IMR-90 (cell line): Measurements from ENCODE around the gene ACOXL. TPM values are rescaled to one million over a fixed set of nuclear protein-coding genes. Genes with fewer than 3 reads are reported as not detected.

Source experiments
- ATAC-seq: fragments of 200-7000 bp; cut with Tn5 transposase; 2 replicates; pipeline ENCODE4 v1.9.1; 2020; ENCODE audit warnings: low read depth, mild to moderate bottlenecking, moderate library complexity
- BruUV-seq: library from RNA; stranded (reverse); fragments of 400-500 nt; replicated peaks from 2 replicates; lab custom pipeline; 2021; lab: Mats Ljungman, UMichigan
- CTCF ChIA-PET: fragments of 300-600 bp; formaldehyde crosslinking; extraction: SDS; loops from one replicate; lab custom pipeline; 2021; ENCODE audit warnings: antibody characterized with exemption; lab: Yijun Ruan, JAX
- POLR2A ChIA-PET: fragments of 300-600 bp; sonication (Branson Sonifier 250); formaldehyde crosslinking; loops from one replicate; lab custom pipeline; 2022; ENCODE audit warnings: antibody characterized with exemption; ENCODE audit not compliant: unreplicated experiment; lab: Charles Lee
- DNase-seq: peaks from one replicate; pipeline ENCODE4 v3.0.0; 2013
- H2AFZ ChIP-seq: replicated peaks from 2 replicates; pipeline ENCODE3; 2013; ENCODE audit warnings: low read length, mild to moderate bottlenecking; ENCODE audit not compliant: poor library complexity
- H2AK5ac ChIP-seq: 2 replicates; pipeline ENCODE4 v1.6.1; 2013; ENCODE audit warnings: low read depth, low read length, inconsistent platforms
- H2AK9ac ChIP-seq: replicated peaks from 2 replicates; pipeline ENCODE3; 2013; ENCODE audit warnings: mild to moderate bottlenecking, low read depth, low read length, moderate library complexity; ENCODE audit not compliant: poor library complexity
- H2BK120ac ChIP-seq: 2 replicates; pipeline ENCODE4 v1.6.1; 2013; ENCODE audit warnings: low read depth, low read length, inconsistent platforms
- H2BK15ac ChIP-seq: 3 replicates; pipeline ENCODE4 v1.6.1; 2013; ENCODE audit warnings: low read depth, low read length, inconsistent platforms
- H2BK20ac ChIP-seq: 2 replicates; pipeline ENCODE4 v1.6.1; 2013; ENCODE audit warnings: low read depth, mild to moderate bottlenecking, inconsistent platforms, low read length, moderate library complexity
- H2BK5ac ChIP-seq: 2 replicates; pipeline ENCODE4 v1.6.1; 2013; ENCODE audit warnings: mild to moderate bottlenecking, low read depth, low read length, inconsistent platforms; ENCODE audit not compliant: poor library complexity, severe bottlenecking
- H3K14ac ChIP-seq: replicated peaks from 2 replicates; pipeline ENCODE4 v1.6.1; 2013; ENCODE audit warnings: low read depth, low read length, inconsistent platforms
- H3K18ac ChIP-seq: 2 replicates; pipeline ENCODE4 v1.6.1; 2013; ENCODE audit warnings: low read depth, low read length, control low read depth
- H3K23ac ChIP-seq: 2 replicates; pipeline ENCODE4 v1.6.1; 2013; ENCODE audit warnings: low read depth, low read length, inconsistent platforms
- H3K27ac ChIP-seq: 2 replicates; pipeline ENCODE4 v1.5.1; 2013; ENCODE audit warnings: mild to moderate bottlenecking, control low read depth, low read length; ENCODE audit not compliant: insufficient read depth
- H3K27me3 ChIP-seq: 2 replicates; pipeline ENCODE4 v1.6.1; 2013; ENCODE audit warnings: low read length; ENCODE audit not compliant: control insufficient read depth, insufficient read depth
- H3K36me3 ChIP-seq: 2 replicates; pipeline ENCODE4 v1.6.1; 2013; ENCODE audit warnings: low read length, mixed read lengths; ENCODE audit not compliant: control insufficient read depth, insufficient read depth
- H3K4ac ChIP-seq: 2 replicates; pipeline ENCODE4 v1.6.1; 2013; ENCODE audit warnings: low read depth, low read length, inconsistent platforms
- H3K4me1 ChIP-seq: 2 replicates; pipeline ENCODE4 v1.6.1; 2013; ENCODE audit warnings: low read length, mixed read lengths; ENCODE audit not compliant: control insufficient read depth, insufficient read depth
- H3K4me2 ChIP-seq: 2 replicates; pipeline ENCODE4 v1.6.1; 2013; ENCODE audit warnings: low read depth, mild to moderate bottlenecking, control low read depth, low read length, moderate library complexity
- H3K4me3 ChIP-seq: 2 replicates; pipeline ENCODE4 v1.5.1; 2013; ENCODE audit warnings: low read depth, mild to moderate bottlenecking, control low read depth, low read length, moderate library complexity; ENCODE audit not compliant: insufficient read depth
- H3K56ac ChIP-seq: 2 replicates; pipeline ENCODE4 v1.6.1; 2013; ENCODE audit warnings: low read length, inconsistent platforms; ENCODE audit not compliant: insufficient read depth; ENCODE audit errors: extremely low read depth
- H3K79me1 ChIP-seq, 2 experiments: 2 replicates each; pipeline ENCODE4 v1.6.1; 2013; ENCODE audit warnings: low read length in 2 of 2, inconsistent platforms in 1 of 2, low read depth in 1 of 2
- H3K9ac ChIP-seq: 2 replicates; pipeline ENCODE4 v1.6.1; 2013; ENCODE audit warnings: low read depth, low read length, control low read depth
- H3K9me1 ChIP-seq: 2 replicates; pipeline ENCODE4 v1.6.1; 2013; ENCODE audit warnings: low read length, inconsistent platforms; ENCODE audit not compliant: insufficient read depth
- H3K9me3 ChIP-seq: 2 replicates; pipeline ENCODE4 v1.6.1; 2013; ENCODE audit warnings: low read length; ENCODE audit not compliant: control insufficient read depth, insufficient read depth
- H4K20me1 ChIP-seq: 2 replicates; pipeline ENCODE4 v1.6.1; 2013; ENCODE audit warnings: low read length, inconsistent platforms; ENCODE audit not compliant: insufficient read depth
- H4K5ac ChIP-seq: 2 replicates; pipeline ENCODE4 v1.6.1; 2013; ENCODE audit warnings: mild to moderate bottlenecking, low read depth, low read length, control low read depth
- H4K8ac ChIP-seq, 2 experiments: 2 replicates each; pipeline ENCODE4 v1.6.1; 2013; ENCODE audit warnings: low read depth in 2 of 2, low read length in 2 of 2, control low read depth in 1 of 2, inconsistent platforms in 1 of 2
- H4K91ac ChIP-seq: 2 replicates; pipeline ENCODE4 v1.6.1; 2013; ENCODE audit warnings: low read depth, low read length, inconsistent platforms; ENCODE audit not compliant: insufficient read depth
- BHLHE40 ChIP-seq: fragments of 150-350 bp; IDR thresholded peaks from 2 replicates; pipeline ENCODE4 v1.6.1; 2016; ENCODE audit warnings: mild to moderate bottlenecking, low read depth, low read length
- CEBPB ChIP-seq: IDR thresholded peaks from 2 replicates; pipeline ENCODE4 v1.6.1; 2012; ENCODE audit warnings: low read depth, low read length, improper control_type of control experiment
- CHD1 ChIP-seq: IDR thresholded peaks from 2 replicates; pipeline ENCODE4 v1.6.1; 2012; ENCODE audit warnings: low read depth, low read length, improper control_type of control experiment
- FOS ChIP-seq: fragments of 150-350 bp; IDR thresholded peaks from 2 replicates; pipeline ENCODE4 v1.6.1; 2016; ENCODE audit warnings: low read depth, low read length
- MAZ ChIP-seq: IDR thresholded peaks from 2 replicates; pipeline ENCODE4 v1.6.1; 2012; ENCODE audit warnings: low read depth, mild to moderate bottlenecking, low read length, improper control_type of control experiment, moderate library complexity, borderline replicate concordance
- NFE2L2 ChIP-seq: fragments of 150-350 bp; IDR thresholded peaks from 2 replicates; pipeline ENCODE4 v1.6.1; 2016; ENCODE audit warnings: low read depth, mild to moderate bottlenecking, low read length
- RCOR1 ChIP-seq: IDR thresholded peaks from 2 replicates; pipeline ENCODE4 v1.6.1; 2012; ENCODE audit warnings: mild to moderate bottlenecking, low read length, improper control_type of control experiment; ENCODE audit not compliant: insufficient replicate concordance
- RFX5 ChIP-seq: IDR thresholded peaks from 2 replicates; pipeline ENCODE4 v1.8.0; 2012; ENCODE audit warnings: low read depth, mild to moderate bottlenecking, low read length, moderate library complexity
- SMC3 ChIP-seq: fragments of 150-350 bp; IDR thresholded peaks from 2 replicates; pipeline ENCODE4 v1.6.1; 2016; ENCODE audit warnings: low read depth, mild to moderate bottlenecking, antibody characterized with exemption, low read length, moderate library complexity
- WGBS, 2 experiments: methylation state at CpG; one replicate each; pipeline versions ENCODE4 v1.1.5 to v1.1.7; 2013; ENCODE audit warnings: missing lambda C conversion rate in 2 of 2; ENCODE audit not compliant: insufficient read length in 1 of 2; ENCODE audit errors: extremely low coverage in 2 of 2; 5-methylcytosine and 5-hydroxymethylcytosine counted together
- dilution Hi-C: fragments of 300-500 bp; cut with HindIII; formaldehyde crosslinking; loops from one replicate; pipeline ENCODE4 v1.14.3; 2018; ENCODE audit warnings: low sequenced_read_pairs; ENCODE audit not compliant: unreplicated experiment
- in situ Hi-C: fragments of 300-500 bp; cut with MboI; formaldehyde crosslinking; loops from 3 replicates; pipeline ENCODE4 v1.14.3; 2019; ENCODE audit warnings: low sequenced_read_pairs, inconsistent platforms, mixed read lengths
- intact Hi-C: fragments of 100-400 bp; cut with micrococcal nuclease; formaldehyde crosslinking; loops from 2 replicates; pipeline ENCODE4 v1.10.0; 2022
- polyA plus RNA-seq, 3 experiments: library from polyadenylated mRNA; depleted of rRNA; stranded (reverse); fragments of >200 nt; gene quantifications; 2 replicates each; pipeline ENCODE4 v1.2.3, GENCODE V29; 2012; ENCODE audit warnings: low replicate concordance in 1 of 3
- total RNA-seq: library from RNA; depleted of rRNA; stranded (reverse); fragments of >200 nt; gene quantifications from 2 replicates; pipeline ENCODE4 v1.2.3, GENCODE V29; 2012
- TF ChIP-seq, protein P1 (sequence below): fragments of 150-350 bp; IDR thresholded peaks from 2 replicates; pipeline ENCODE4 v1.6.1; 2016; ENCODE audit warnings: low read depth, mild to moderate bottlenecking, low read length, moderate library complexity, borderline replicate concordance
- TF ChIP-seq, protein P2 (sequence below): conservative IDR thresholded peaks from 2 replicates; pipeline ENCODE4 v1.5.1; 2012; ENCODE audit warnings: mild to moderate bottlenecking, low read depth, low read length, improper control_type of control experiment

Gene ACOXL
- total and polyA plus RNA-seq, 2 of the 4 experiments (the other 2 are of a cell fraction) = not detected

DNA sequence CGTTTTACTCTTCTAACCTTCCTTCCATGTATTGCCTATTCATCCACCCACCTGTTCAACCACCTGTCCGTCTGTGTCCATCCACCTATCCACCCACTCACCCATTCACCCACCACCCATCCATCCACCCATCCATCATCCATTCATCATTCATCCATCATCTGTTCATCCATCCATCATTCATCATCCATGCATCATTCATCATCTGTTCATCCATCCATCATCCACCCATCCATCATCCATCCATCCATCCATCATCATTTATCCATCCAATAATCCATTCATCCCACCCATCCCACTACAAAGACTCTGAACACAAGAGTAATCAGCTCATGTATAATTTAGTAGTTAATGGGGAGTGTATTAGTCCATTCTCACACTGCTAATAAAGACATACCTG, 78.0 kb downstream of the ACOXL start:
- Histone ChIP-seq H2AK5ac (no peak overlapping the region), H4K5ac (no peak overlapping the region), H3K18ac (no peak overlapping the region), H2BK120ac (no peak overlapping the region), H2BK15ac (no peak overlapping the region), H3K23ac (no peak overlapping the region), H3K79me1 (no peaks in the 10 kb centered on the region), H3K4me1 (no peaks in the 10 kb centered on the region), H3K36me3 (no peaks in the 10 kb centered on the region), H2BK5ac (no peak overlapping the region), H4K20me1 (no peaks in the 10 kb centered on the region), H3K9ac (no peak overlapping the region), H2BK20ac (no peak overlapping the region), H3K27me3 (peaks cover 55% of the 10 kb centered on the region), H3K9me1 (no peaks in the 10 kb centered on the region), H3K4ac (no peak overlapping the region), H4K8ac (no peak overlapping the region), H3K27ac (no peak overlapping the region), H3K56ac (no peak overlapping the region), H4K91ac (no peak overlapping the region), H3K9me3 (no peaks in the 10 kb centered on the region), H2AK9ac (no peak overlapping the region), H3K14ac (no peak overlapping the region), H3K4me2 (no peak overlapping the region), H2AFZ (no peak overlapping the region), H3K4me3 (no peak overlapping the region)
- POLR2A ChIA-PET = no interaction called here
- CTCF ChIA-PET = interaction anchor here (0.5 kb wide), 1 partner anchor 22 kb away, joined by 3 read pairs; no protein-coding TSS in a partner anchor
- DNase-seq (no peak), ATAC-seq (no peak)
- BruUV-seq = no TSS peak
- dilution Hi-C loops (no loop called here), intact Hi-C loops (no loop called here), in situ Hi-C loops (loop anchor here (25.0 kb wide), 1 partner anchor 902 kb away; no protein-coding TSS in a partner anchor)
- WGBS, 2 experiments = 40% methylated on average over 2 of the region's 2 CpGs; no CpG with 5 or more reads in 1 of the 2 experiments
- TF ChIP-seq, protein P1, sequence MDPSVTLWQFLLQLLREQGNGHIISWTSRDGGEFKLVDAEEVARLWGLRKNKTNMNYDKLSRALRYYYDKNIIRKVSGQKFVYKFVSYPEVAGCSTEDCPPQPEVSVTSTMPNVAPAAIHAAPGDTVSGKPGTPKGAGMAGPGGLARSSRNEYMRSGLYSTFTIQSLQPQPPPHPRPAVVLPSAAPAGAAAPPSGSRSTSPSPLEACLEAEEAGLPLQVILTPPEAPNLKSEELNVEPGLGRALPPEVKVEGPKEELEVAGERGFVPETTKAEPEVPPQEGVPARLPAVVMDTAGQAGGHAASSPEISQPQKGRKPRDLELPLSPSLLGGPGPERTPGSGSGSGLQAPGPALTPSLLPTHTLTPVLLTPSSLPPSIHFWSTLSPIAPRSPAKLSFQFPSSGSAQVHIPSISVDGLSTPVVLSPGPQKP = no peak
- TF ChIP-seq BHLHE40 = no peak
- no peak for TF ChIP-seq NFE2L2
- TF ChIP-seq CEBPB = no peak
- TF ChIP-seq FOS = no peak
- TF ChIP-seq MAZ = no peak
- no peak for TF ChIP-seq RCOR1
- no peak for TF ChIP-seq CHD1
- TF ChIP-seq RFX5 = no peak
- no peak for TF ChIP-seq SMC3
- TF ChIP-seq, protein P2, sequence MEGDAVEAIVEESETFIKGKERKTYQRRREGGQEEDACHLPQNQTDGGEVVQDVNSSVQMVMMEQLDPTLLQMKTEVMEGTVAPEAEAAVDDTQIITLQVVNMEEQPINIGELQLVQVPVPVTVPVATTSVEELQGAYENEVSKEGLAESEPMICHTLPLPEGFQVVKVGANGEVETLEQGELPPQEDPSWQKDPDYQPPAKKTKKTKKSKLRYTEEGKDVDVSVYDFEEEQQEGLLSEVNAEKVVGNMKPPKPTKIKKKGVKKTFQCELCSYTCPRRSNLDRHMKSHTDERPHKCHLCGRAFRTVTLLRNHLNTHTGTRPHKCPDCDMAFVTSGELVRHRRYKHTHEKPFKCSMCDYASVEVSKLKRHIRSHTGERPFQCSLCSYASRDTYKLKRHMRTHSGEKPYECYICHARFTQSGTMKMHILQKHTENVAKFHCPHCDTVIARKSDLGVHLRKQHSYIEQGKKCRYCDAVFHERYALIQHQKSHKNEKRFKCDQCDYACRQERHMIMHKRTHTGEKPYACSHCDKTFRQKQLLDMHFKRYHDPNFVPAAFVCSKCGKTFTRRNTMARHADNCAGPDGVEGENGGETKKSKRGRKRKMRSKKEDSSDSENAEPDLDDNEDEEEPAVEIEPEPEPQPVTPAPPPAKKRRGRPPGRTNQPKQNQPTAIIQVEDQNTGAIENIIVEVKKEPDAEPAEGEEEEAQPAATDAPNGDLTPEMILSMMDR = no peak
